ENCODE results near the gene EPS8L1.

DNA sequence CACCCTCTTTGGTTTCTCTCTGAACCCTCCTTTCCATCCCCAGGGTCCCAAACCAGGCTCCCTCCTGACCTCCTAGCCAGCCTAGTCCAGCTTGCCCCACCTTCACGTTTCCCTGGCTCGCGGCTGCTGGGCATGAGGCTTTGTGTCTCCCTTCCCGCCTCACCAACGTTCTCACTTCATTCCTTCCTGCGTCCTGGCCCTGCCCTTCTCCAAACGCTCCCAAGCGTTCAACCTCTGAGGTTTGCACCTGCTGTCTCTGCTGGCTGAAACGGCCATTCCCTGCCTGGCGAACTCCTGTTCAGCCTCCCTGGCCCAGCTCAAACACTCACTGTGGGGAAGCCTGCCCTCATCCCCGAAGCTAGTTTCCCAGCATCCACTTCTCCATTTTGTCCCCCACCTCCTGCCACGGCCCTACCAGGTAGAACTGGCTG is 12.4 kb downstream of the EPS8L1 start:
- TF ChIP-seq, protein P1, sequence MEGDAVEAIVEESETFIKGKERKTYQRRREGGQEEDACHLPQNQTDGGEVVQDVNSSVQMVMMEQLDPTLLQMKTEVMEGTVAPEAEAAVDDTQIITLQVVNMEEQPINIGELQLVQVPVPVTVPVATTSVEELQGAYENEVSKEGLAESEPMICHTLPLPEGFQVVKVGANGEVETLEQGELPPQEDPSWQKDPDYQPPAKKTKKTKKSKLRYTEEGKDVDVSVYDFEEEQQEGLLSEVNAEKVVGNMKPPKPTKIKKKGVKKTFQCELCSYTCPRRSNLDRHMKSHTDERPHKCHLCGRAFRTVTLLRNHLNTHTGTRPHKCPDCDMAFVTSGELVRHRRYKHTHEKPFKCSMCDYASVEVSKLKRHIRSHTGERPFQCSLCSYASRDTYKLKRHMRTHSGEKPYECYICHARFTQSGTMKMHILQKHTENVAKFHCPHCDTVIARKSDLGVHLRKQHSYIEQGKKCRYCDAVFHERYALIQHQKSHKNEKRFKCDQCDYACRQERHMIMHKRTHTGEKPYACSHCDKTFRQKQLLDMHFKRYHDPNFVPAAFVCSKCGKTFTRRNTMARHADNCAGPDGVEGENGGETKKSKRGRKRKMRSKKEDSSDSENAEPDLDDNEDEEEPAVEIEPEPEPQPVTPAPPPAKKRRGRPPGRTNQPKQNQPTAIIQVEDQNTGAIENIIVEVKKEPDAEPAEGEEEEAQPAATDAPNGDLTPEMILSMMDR (IDR thresholded peaks at IDR 0.05; ENCODE audit: poor library complexity, severe bottlenecking): no peak
- TF ChIP-seq EZH2 (IDR thresholded peaks at IDR 0.05; ENCODE audit: borderline replicate concordance, insufficient read depth, low read length, poor library complexity, severe bottlenecking) (no peak), TAF1 (IDR thresholded peaks at IDR 0.05; ENCODE audit: low read depth) (no peak), EP300 (conservative IDR thresholded peaks at IDR 0.05; ENCODE audit: poor library complexity, severe bottlenecking) (no peak)
